ENCODE results near the gene AGPS.
"Not testable (repeated sequence)": the region's sequence is repeated elsewhere in the genome, so short reads cannot be mapped to it uniquely, and the experiment has no call there.

AGPS gene

DNA sequence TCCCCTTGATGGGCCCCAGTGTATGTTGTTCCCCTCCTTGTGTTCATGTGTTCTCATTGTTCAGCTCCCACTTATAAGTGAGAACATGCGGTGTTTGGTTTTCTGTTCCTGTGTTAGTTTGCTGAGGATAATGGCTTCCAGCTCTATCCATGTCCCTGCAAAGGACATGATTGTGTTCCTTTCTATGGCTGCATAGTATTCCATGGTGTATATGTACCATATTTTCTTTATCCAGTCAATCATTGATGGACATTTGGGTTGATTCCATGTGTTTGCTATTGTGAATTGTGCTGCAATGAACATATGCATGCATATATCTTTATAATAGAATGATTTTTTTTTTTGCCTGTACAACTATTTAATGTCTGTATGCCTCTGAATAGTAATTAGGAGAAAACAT lies 31.5 kb downstream of the AGPS start:
- DNase-seq = not testable (repeated sequence)

DNA sequence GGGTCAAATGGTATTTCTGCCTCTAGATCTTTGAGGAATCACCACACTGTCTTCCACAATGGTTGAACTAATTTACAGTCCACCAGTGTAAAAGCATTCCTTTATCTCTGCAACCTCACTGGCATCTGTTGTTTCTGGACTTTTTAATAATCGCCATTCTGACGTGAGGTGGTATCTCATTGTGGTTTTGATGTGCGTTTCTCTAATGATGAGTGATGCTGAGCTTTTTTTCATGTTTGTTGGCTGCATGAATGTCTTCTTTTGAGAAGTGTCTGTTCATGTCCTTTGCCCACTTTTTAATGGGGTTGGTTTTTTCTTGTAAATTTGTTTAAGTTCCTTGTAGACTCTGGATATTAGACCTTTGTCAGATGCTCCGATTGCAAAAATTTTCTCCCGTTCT lies 32.0 kb downstream of the AGPS start:
- DNase-seq = not testable (repeated sequence)

DNA sequence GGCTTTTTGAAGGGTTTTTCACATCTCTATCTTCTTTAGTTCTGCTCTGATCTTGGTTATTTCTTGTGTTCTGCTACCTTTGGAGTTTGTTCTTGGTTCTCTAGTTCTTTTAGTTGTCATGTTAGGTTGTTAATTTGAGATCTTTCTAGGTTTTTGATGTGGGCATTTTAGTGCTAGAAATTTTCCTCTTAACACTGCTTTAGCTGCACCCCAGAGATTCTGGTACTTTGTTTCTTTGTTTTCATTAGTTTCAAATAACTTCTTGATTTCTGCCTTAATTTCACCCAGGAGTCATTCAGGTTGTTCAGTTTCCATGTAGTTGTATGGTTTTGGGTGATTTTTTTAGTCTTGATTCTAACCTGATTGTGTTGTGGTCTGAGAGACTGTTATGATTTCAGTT lies 34.7 kb downstream of the AGPS start:
- DNase-seq = no peak

DNA sequence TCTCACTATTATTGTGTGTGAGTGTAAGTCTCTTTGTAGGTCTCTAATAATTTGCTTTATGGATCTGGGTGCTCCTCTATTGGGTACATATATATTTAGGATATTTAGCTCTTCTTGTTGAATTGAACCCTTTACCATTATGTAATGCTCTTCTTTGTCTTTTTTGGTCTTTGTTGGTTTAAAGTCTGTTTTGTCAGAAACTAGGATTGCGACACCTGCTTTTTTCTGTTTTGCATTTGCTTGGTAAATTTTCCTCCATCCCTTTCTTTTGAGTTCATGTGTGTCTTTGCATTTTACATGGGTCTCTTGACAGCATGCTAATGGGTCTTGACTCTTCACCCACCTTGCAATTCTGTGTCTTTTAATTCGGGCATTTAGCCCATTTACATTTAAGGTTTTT lies 35.4 kb downstream of the AGPS start:
- DNase-seq = not testable (repeated sequence)

DNA sequence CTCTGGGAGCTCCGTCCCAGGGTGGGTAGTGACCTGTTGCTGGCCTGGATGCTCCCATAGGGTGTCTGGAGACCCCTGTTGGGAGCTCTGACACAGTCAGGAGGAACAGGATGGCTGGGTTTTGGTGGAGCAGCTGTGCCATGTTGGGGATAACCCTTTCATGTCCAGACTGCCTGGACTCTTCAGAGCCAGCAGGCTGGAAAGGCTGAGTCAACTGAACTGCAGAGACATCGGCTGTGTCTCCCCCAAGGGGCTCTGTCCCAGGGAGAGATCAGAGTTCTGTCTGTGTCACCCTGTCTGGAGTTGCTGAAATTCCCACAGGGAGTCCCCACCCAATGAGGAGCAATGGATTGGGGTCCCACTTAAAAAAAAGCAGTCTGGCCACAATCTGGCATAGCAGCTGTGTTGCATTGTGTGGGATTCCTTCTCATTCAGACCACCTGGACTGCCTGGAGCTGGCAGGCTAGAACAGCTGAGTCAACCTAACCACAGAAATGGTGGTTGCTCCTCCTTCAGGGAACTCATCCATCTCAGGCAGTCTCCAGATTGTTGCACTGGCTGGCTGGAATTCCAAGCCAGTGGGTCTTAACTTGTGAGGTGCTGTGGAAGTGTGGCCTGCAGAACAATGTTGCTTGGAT lies 37.2 kb downstream of the AGPS start:
- no peak for DNase-seq

DNA sequence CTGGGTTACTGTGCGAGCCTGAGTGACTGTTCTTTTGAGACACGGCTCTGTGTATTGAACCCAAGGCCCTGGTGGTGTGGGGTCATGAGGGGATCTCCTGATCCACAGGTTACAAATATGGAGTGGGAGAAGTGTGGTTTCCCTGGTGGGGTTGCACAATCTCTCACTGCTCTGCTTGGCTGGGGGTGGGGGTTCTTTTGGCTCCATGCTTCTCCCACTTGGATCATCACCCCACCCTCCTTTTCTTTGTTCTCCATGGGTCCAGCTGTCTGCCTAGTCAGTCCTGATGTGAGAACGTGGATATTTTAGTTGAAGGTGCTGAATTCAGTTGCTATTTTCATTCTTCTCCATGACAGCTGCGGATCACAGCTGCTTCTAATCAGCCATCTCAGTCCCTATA lies 37.8 kb downstream of the AGPS start:
- no peak for DNase-seq

DNA sequence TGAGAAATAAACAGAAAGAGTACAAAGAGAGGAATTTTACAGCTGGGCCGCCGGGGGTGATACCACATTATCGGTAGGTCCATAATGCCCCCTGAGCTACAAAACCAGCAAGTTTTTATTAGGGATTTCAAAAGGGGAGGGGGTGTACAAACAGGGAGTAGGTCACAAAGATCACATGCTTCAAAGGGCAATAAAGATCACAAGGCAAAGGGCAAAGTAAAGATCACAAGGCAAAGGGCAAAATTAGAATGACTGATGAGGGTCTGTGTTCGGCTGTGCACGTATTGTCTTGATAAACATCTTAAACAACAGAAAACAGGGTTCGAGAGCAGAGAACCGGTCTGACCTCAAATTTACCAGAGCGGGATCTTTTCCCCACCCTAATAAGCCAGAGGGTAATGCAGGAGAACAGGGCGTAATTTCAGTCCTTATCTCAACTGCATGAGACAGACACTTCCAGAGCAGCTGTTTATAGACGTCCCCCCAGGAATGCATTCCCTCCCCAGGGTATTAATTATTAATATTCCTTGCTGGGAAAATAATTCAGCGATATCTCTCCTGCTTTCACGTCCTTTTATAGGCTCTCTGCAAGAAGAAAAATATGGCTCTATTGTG lies 38.6 kb downstream of the AGPS start:
- not testable (repeated sequence) for DNase-seq

DNA sequence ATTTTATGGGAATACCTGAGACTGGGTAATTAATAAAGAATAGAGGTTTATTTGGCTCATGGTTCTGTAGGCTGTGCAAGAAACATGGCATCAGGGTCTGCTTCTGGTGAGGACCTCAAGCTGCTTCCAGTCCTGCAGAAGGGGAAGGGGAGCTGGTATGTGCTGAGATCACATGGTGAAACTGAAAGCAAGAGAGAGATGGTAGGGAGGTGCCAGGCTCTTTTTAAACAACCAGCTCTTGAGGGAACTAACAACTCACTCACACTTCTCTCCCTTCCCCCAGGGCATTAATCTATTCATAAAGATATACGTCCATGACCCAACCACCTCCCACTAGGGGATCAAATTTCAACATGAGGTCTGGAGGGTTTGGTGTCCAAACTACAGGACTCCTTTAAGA lies 40.1 kb downstream of the AGPS start:
- no peak for DNase-seq

DNA sequence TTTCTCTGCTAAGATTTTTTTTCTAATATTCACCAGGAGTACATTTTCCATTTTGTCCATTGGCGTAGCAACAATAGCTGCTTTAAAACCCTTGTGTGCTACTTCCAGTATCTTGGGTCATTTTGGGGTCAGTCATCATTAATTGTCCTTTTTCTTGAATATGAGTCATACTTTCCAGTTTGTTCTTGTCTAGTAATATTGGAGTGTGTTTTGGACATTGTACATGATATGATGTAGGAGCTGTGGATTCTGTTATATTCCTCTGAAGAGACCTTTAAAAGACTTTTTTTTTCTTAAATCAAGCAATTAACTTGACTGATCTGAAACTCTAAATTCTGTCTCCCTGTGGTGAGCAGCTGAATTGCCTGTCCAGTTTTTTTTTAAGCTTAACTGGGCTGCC lies 40.8 kb downstream of the AGPS start:
- DNase-seq = no peak

DNA sequence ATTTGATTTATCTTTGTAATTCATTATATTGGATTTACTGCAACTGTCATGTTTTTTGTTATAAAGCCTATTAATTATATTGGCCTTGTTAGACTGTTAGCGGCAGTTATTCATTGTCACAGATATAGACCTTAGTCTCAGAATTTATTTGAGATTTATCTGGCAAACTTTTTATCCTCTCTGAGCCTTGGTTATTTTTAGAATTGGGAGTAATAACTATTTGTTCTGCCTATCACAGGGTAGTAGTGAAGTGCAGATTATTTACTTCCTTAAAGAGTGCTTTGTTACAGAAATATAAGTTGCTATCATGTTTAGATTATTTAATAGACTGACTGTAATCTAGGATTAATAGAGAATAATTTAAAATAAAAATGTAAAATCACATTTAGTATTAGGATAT lies 41.9 kb downstream of the AGPS start:
- no peak for DNase-seq

DNA sequence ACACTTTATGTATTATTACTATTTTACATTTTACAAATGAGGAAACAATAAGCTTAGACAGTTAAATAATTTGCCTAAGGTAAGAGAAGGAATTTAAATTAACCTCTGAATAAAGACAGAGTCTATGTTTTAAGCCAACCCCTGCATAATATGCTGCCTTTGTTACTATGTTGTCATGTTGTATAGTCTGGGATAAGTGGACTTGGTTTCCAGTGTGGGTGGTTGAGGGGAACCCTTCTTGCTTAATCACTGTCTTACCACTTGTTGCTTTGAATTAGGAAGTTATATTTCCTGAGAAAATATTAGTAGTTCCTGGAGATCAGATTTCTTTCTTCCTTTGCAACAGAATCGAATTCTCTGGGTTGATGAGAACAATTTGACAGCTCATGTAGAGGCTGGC lies 52.6 kb downstream of the AGPS start:
- DNase-seq = no peak

DNA sequence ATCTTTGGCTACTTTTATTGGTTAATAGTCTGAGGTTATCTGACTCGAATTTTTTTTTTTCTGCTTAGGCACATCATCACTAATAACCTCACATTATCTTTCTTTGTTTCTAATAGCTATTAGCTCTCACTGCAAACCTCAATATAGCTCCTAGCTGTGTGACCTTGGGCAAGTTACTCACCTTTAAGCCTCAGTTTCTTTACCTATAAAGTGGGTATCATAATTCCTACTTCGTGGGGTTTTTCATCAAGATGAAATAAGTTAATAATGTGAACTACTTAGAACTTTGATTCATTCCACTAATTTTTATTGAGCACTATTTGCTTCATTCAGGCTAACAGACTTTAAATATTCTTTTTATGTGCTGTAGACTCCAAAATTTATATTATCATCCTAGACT lies 55.5 kb downstream of the AGPS start:
- no peak for DNase-seq

DNA sequence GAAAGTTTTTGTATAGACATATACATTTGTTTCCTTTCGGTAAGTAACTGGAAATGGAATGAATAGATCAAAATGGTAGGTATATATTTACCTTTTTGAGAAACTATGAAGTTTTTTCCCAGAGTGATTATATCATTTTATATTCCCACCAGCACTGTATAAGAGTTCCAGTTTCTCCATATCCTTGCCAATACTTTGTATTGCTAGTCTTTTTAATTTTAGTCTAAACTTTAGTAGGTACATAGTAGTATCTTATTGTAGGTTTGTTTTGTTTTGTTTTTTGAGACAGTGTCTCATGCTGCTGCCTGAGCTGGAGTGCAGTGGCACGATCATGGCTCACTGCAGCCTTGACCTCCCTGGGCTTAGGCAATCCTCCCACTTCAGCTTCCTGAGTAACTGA lies 56.6 kb downstream of the AGPS start:
- DNase-seq = no peak

DNA sequence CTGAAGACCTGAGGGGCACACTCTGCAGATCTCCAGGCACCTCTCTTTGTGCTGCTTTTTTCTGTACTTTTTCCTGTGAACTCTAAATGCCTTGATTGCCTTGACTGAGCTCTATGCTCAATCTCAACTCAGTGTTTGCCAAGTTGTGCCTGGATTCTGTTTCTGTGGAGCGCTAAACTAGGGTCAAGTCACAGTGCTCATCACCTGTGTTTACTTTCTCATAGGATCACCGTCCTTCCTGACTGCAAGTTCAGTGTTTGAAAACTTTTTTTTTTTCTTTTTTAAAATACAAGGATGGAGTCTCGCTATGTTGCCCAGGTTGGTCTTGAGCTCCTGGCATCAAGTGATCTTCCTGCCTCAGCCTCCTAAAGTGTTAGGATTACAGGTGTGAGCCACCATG lies 62.6 kb downstream of the AGPS start:
- no peak for DNase-seq

DNA sequence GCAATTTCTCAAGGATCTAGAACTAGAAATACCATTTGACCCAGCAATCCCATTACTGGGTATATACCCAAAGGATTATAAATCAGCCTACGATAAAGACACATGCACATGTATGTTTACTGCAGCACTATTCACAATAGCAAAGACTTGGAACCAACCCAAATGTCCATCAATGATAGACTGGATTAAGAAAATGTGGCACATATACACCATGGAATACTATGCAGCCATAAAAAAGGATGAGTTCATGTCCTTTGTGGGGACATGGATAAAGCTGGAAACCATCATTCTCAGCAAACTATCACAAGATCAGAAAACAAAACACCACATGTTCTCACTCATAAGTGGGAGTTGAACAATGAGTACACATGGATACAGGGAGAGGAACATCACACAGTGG lies 67.2 kb downstream of the AGPS start:
- not testable (repeated sequence) for DNase-seq

DNA sequence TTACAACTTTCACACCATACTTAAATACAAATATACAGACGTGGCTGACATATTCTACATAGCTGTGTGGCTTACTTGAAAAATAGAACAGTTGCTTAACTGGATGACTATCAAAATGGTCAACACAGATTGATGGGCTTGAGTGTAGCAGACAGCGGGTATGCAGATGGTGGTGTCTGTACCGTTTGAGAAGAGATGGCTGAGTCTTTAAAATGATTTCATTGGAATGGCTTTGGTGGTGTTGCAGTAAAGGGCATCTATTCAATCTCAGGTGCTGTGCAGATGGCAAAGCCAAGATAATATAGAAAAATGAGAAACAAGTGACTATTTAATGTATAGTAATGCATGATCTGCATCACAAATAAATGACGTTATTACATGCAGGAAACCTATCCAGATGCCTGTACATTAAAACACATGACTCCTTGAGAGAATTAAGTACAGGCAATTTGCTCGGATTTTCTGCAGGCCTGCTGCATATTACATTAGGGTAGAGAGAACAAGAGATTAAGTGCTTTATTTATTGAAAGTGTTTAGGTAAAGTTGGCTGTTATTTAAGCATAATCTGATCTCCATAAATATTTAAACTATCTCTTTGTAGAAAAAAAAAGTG lies 68.5 kb downstream of the AGPS start:
- DNase-seq = no peak

DNA sequence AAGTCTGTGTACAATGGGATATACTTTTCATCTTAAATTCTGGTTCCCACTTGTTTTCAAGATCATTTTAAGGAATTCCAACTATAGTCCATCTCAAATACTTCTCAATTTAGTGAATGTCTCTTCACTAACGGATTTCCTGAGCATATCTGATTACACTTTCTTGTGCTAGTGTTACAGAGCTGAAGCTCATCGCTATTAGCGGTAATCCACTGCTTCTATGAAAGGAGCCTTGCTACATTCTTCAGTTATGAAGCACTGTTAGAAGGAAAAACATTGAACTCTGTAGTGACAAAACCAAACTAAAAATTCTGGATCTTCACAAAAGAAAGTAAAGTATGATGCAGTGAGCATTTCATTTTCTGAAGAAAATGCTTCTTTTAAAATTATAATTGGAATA lies 72.0 kb downstream of the AGPS start:
- no peak for DNase-seq

DNA sequence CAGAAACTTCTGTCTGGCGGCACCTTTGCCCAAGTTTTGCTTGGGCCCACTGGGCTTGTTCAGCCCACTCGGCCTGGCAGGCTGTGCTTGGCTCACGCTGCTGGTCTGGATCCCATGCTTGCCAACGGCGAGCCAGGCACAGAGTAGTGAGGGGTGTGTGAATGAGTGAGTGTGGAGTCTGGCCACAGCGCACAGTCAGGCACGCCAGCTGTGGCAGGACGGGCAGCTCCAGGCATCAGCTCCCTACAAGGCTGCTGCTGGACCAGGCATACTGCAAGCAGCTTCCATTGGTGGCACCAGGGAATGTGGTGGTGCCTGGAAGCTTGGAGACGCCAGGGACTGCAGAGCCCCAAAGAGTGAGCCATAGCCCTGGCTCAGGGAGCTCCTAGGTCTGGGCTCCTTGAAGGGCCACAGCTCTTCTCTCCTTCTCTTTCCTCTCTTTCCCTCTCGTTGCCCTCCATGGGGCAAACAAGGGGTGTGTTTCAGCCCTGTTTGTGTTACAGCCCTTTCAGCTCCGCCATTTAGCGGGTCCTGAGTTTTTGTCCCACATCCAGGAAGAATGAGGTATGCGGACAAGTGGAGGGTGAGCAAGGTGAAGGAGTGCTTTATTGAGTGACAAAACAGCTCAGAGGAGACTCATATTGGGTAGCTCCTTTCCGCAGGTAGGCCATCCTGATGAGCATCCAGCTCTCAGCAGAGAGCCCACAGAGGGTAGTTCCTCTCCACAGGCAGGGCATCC lies 73.0 kb downstream of the AGPS start:
- no peak for DNase-seq

DNA sequence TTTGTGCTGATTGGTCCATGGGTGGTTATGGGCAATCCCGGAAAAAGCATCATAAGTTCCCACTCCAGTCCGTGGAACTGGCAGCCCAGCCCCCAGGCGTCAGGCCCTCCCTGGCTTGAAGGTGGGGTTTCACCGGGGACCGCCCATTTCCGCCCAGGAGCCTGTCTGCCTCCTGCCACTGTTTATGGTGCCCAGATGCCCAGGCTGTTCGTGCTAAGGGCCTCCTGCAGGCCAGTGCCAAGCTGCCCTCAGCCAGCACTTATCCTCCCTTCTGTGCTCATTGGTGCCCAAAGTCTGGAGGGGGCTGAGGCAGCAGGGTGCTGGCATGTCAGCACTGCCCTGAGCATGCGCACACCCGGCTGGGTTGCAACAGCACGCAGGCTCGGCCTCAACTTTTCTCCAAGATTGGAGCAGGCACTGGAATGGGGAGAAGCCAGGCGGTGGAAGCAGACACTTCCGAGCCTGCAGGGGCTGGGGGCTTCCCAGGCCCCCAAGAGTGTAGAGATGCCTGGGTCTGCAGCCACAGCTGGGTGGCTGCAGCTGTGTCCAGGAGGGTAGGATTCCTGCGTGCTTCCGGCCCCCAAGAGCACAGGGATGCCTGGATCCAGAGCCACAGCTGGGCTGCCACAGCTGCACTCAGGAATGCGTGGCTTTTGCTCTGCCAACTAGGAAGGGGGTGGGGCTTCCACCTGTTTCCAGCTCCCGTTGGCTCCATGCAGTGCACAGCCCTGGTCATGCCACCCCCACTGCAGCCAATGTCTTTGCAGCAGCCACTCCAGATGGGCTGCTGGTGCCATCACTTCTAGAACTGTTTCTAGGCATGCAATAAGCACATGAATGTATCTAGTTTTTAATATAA lies 74.0 kb downstream of the AGPS start:
- DNase-seq = no peak

DNA sequence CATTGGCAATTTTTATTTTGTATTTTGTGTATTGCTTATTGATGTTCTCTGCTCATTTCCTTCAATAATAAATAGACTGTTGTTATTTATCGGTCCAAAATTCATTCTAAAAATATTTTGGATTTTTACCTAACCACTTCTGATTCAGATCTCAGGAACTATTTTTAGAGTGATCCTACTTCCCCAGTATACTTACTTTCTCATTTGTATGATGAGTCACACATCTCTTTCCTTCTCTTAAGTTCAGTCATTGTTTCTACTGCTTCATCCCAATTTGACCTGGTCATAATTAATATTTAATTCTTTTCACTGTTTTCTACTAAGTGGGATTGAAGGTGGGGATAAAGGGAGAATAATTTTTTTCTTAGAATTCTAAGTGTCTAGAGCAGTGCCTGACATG lies 75.1 kb downstream of the AGPS start:
- no peak for DNase-seq

DNA sequence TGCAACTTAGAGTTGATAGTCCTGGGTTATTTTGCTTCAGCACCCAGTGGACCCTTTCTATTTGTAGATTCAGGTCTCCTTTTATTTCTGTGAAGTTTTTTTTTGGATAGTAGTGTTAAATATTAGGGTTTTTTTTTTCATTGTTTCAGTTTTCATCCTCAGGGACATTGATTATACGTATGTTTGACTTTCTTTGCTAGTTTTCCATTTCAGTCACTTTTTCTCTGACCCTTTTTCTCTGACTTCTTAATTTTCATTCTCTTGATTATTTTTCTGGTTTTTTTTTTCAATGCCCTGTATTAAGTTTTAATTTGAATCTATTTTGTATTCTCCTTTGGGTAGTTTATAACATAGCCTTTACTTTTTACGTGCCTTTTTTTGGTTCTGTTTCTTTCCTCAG lies 79.4 kb downstream of the AGPS start:
- DNase-seq = no peak

DNA sequence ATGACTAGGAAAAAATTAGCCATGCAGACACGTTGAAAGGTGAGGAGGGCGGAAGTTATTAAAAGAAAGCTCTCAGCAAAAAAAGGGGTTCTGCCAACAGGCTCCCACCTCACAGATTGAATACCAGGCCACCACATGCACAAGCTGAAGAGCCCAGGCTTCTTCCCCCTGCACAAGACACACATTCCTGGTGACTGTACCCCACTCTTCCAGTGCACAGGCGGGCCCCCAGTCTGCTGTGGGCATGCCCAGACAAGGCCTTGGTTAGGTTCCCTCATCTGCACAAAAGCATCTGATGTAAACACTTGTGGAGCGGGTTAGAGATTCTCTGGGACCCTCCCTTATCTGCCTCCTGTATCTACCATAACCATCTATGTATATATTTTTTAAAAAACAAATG lies 81.7 kb downstream of the AGPS start:
- no peak for DNase-seq

DNA sequence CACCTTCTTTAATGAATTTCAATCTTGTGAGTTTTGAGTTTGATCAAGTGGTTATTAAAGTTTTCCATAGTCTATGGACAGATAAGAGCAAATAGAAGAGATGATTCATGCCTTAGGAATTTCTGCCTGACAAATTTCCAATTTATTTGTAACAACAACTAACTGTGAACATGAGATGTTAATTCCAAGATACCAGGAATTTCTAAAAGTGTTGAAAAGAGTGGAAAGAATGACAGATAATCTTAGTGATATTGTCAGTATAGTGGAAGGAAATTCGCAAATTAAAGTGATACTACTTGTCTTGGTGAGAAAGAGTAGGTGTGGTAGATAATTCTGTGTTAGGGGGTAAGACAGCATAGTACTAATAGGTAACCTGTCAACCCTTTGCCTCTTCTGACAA lies 82.4 kb downstream of the AGPS start:
- DNase-seq = no peak

All from activated CD4-positive, alpha-beta T cell treated with anti-CD3 and anti-CD28 coated beads, Interleukin-2, amount 50 U/mL, for 48 hours (primary cell).